Activated naive CD8-positive, alpha-beta T cell treated with anti-CD3 and anti-CD28 coated beads for 36 hours (primary cell): ENCODE results near the gene FITM1. TPM values are rescaled to one million over a fixed set of nuclear protein-coding genes. Genes with fewer than 3 reads are reported as not detected.

Source experiments
- DNase-seq: peaks from one replicate; pipeline ENCODE4 v3.0.0; 2021
- H3K27ac Mint-ChIP-seq: one replicate; pipeline ENCODE4 v1.8.0; 2022; ENCODE audit warnings: mild to moderate bottlenecking, moderate library complexity, mixed read lengths
- H3K27me3 Mint-ChIP-seq: one replicate; pipeline ENCODE4 v1.8.0; 2022; ENCODE audit warnings: mild to moderate bottlenecking, mixed read lengths
- H3K36me3 Mint-ChIP-seq: one replicate; pipeline ENCODE4 v1.8.0; 2021; ENCODE audit warnings: mild to moderate bottlenecking, mixed read lengths
- H3K4me1 Mint-ChIP-seq: one replicate; pipeline ENCODE4 v1.8.0; 2021; ENCODE audit warnings: mixed read lengths
- H3K4me3 Mint-ChIP-seq: one replicate; pipeline ENCODE4 v1.8.0; 2022; ENCODE audit warnings: mild to moderate bottlenecking, moderate library complexity, mixed read lengths
- H3K9me3 Mint-ChIP-seq: one replicate; pipeline ENCODE4 v1.8.0; 2022; ENCODE audit warnings: mixed read lengths
- total RNA-seq, 2 experiments: library from RNA; stranded (reverse); gene quantifications; one replicate each; pipeline ENCODE4 v1.2.3, GENCODE V29; 2021

The FITM1 gene
- total RNA-seq, 2 experiments from 2014 or later: 0.29 TPM; not detected in 1

- no peak for DNase-seq
- peak overlapping the region; percentile 19 for H3K27ac Mint-ChIP-seq
- peaks cover 2% of the 10 kb centered on the region for H3K36me3 Mint-ChIP-seq
- no peak overlapping the region for H3K4me3 Mint-ChIP-seq
- H3K27me3 Mint-ChIP-seq: no peaks in the 10 kb centered on the region
- H3K9me3 Mint-ChIP-seq: no peaks in the 10 kb centered on the region
- peaks cover 7% of the 10 kb centered on the region for H3K4me1 Mint-ChIP-seq
Measured at GRCh38 chr14:24123424-24124417, 6.7 kb upstream of the FITM1 start.

GRCh38 chr14:24126939-24127338 lies 3.5 kb upstream of the FITM1 start:
- no peak for DNase-seq
- H3K4me1 Mint-ChIP-seq: peaks cover 6% of the 10 kb centered on the region
- H3K27ac Mint-ChIP-seq: no peak overlapping the region
- peaks cover 2% of the 10 kb centered on the region for H3K36me3 Mint-ChIP-seq
- no peak overlapping the region for H3K4me3 Mint-ChIP-seq
- no peaks in the 10 kb centered on the region for H3K27me3 Mint-ChIP-seq
- H3K9me3 Mint-ChIP-seq: no peaks in the 10 kb centered on the region

GRCh38 chr14:24127673-24128072 lies 2.8 kb upstream of the FITM1 start:
- H3K4me1 Mint-ChIP-seq: peaks cover 14% of the 10 kb centered on the region
- no peak for DNase-seq
- H3K9me3 Mint-ChIP-seq: no peaks in the 10 kb centered on the region
- peaks cover 2% of the 10 kb centered on the region for H3K36me3 Mint-ChIP-seq
- no peak overlapping the region for H3K27ac Mint-ChIP-seq
- H3K4me3 Mint-ChIP-seq: no peak overlapping the region
- H3K27me3 Mint-ChIP-seq: no peaks in the 10 kb centered on the region

- Mint-ChIP-seq H3K9me3 (no peaks in the 10 kb centered on the region), H3K36me3 (peaks cover 2% of the 10 kb centered on the region), H3K4me3 (no peak overlapping the region), H3K27ac (no peak overlapping the region), H3K4me1 (peaks cover 19% of the 10 kb centered on the region), H3K27me3 (no peaks in the 10 kb centered on the region)
- DNase-seq: no peak
Measured at GRCh38 chr14:24129410-24129998, 955 bp upstream of the FITM1 start.

- H3K36me3 Mint-ChIP-seq: peaks cover 2% of the 10 kb centered on the region
- no peak for DNase-seq
- H3K27ac Mint-ChIP-seq: peak overlapping the region; percentile 60
- no peak overlapping the region for H3K4me3 Mint-ChIP-seq
- no peaks in the 10 kb centered on the region for H3K27me3 Mint-ChIP-seq
- H3K4me1 Mint-ChIP-seq: peaks cover 26% of the 10 kb centered on the region
- no peaks in the 10 kb centered on the region for H3K9me3 Mint-ChIP-seq
Measured at GRCh38 chr14:24130717-24131548, 474 bp downstream of the FITM1 start.

- Mint-ChIP-seq H3K27ac (peak overlapping the region; percentile 89), H3K4me3 (no peak overlapping the region), H3K4me1 (peaks cover 26% of the 10 kb centered on the region), H3K27me3 (no peaks in the 10 kb centered on the region), H3K36me3 (peaks cover 4% of the 10 kb centered on the region), H3K9me3 (no peaks in the 10 kb centered on the region)
- DNase-seq: no peak
Measured at GRCh38 chr14:24131549-24131966, 1.1 kb downstream of the FITM1 start.

GRCh38 chr14:24132061-24132685 lies 1.7 kb downstream of the FITM1 start:
- Mint-ChIP-seq H3K36me3 (peaks cover 10% of the 10 kb centered on the region), H3K4me3 (peak overlapping the region; percentile 22)
- peak; percentile 43 for DNase-seq

GRCh38 chr14:24132976-24133375 lies 2.5 kb downstream of the FITM1 start:
- H3K9me3 Mint-ChIP-seq: no peaks in the 10 kb centered on the region
- peak overlapping the region; percentile 22 for H3K4me3 Mint-ChIP-seq
- DNase-seq: no peak
- no peaks in the 10 kb centered on the region for H3K27me3 Mint-ChIP-seq
- peaks cover 36% of the 10 kb centered on the region for H3K4me1 Mint-ChIP-seq
- peaks cover 12% of the 10 kb centered on the region for H3K36me3 Mint-ChIP-seq
- peak overlapping the region; percentile 89 for H3K27ac Mint-ChIP-seq

More at GRCh38 chr14:24132061-24132685, 1.7 kb downstream of the FITM1 start:
- no peaks in the 10 kb centered on the region for H3K9me3 Mint-ChIP-seq
- no peaks in the 10 kb centered on the region for H3K27me3 Mint-ChIP-seq
- peak overlapping the region; percentile 89 for H3K27ac Mint-ChIP-seq
- H3K4me1 Mint-ChIP-seq: peaks cover 31% of the 10 kb centered on the region

GRCh38 chr14:24133735-24134134 lies 3.3 kb downstream of the FITM1 start:
- H3K27me3 Mint-ChIP-seq: no peaks in the 10 kb centered on the region
- H3K4me3 Mint-ChIP-seq: no peak overlapping the region
- no peaks in the 10 kb centered on the region for H3K9me3 Mint-ChIP-seq
- H3K4me1 Mint-ChIP-seq: peaks cover 41% of the 10 kb centered on the region
- H3K36me3 Mint-ChIP-seq: peaks cover 20% of the 10 kb centered on the region
- no peak overlapping the region for H3K27ac Mint-ChIP-seq
- no peak for DNase-seq

- Mint-ChIP-seq H3K36me3 (peaks cover 32% of the 10 kb centered on the region), H3K4me3 (peak overlapping the region; percentile 94), H3K9me3 (no peaks in the 10 kb centered on the region), H3K27me3 (no peaks in the 10 kb centered on the region), H3K4me1 (peaks cover 53% of the 10 kb centered on the region), H3K27ac (peak overlapping the region; percentile 79)
- DNase-seq: no peak
Measured at GRCh38 chr14:24135584-24135833, 5.0 kb downstream of the FITM1 start.

- peaks cover 53% of the 10 kb centered on the region for H3K4me1 Mint-ChIP-seq
Measured at GRCh38 chr14:24135834-24136683, 5.6 kb downstream of the FITM1 start, which contains the start of gene PSME1. Gene PSME1, plus strand, starts transcription at chr14:24136194. Its CDS starts 69 bp downstream, at chr14:24136263.

GRCh38 chr14:24136684-24137528 lies 6.4 kb downstream of the FITM1 start:
- DNase-seq: no peak
- H3K27me3 Mint-ChIP-seq: no peaks in the 10 kb centered on the region
- H3K4me3 Mint-ChIP-seq: peak overlapping the region; percentile 94
- no peaks in the 10 kb centered on the region for H3K9me3 Mint-ChIP-seq
- H3K4me1 Mint-ChIP-seq: peaks cover 54% of the 10 kb centered on the region
- H3K36me3 Mint-ChIP-seq: peaks cover 39% of the 10 kb centered on the region
- H3K27ac Mint-ChIP-seq: peak overlapping the region; percentile 92

More at GRCh38 chr14:24135834-24136683, 5.6 kb downstream of the FITM1 start, which contains the start of gene PSME1:
- no peaks in the 10 kb centered on the region for H3K9me3 Mint-ChIP-seq
- H3K36me3 Mint-ChIP-seq: peaks cover 36% of the 10 kb centered on the region
- no peaks in the 10 kb centered on the region for H3K27me3 Mint-ChIP-seq
- peak; percentile 95 for DNase-seq
- H3K4me3 Mint-ChIP-seq: peak within 1 kb of the TSS; percentile 94
- H3K27ac Mint-ChIP-seq: peak within 1 kb of the TSS; percentile 92
